GM12891 (cell line): ENCODE results near the gene FAM83E.

Experiments used
- DNase-seq: peaks from one replicate; pipeline ENCODE4 v3.0.0; 2011; ENCODE audit warnings: low spot score; ENCODE audit not compliant: insufficient read length
- FAIRE-seq: peaks from 2 replicates; lab custom pipeline; 2011; peaks lifted over from hg19 to GRCh38; lab: Jason Lieb, UNC
- PAX5 ChIP-seq: IDR thresholded peaks from 2 replicates; pipeline ENCODE4 v1.6.1; 2011; ENCODE audit warnings: low read length, moderate library complexity, mild to moderate bottlenecking; ENCODE audit not compliant: insufficient read depth, severe bottlenecking
- POLR2A ChIP-seq: IDR thresholded peaks from 2 replicates; pipeline ENCODE4 v1.6.1; 2011; ENCODE audit warnings: low read depth, low read length, control low read depth
- POLR2AphosphoS5 ChIP-seq: IDR thresholded peaks from 2 replicates; pipeline ENCODE4 v1.6.1; 2011; ENCODE audit warnings: low read depth, low read length, control low read depth
- POU2F2 ChIP-seq: IDR thresholded peaks from 2 replicates; pipeline ENCODE4 v1.6.1; 2011; ENCODE audit warnings: low read depth, mild to moderate bottlenecking, control low read depth, low read length, moderate library complexity
- SPI1 ChIP-seq: IDR thresholded peaks from 2 replicates; pipeline ENCODE4 v1.6.1; 2011; ENCODE audit warnings: low read depth, low read length, control low read depth
- TAF1 ChIP-seq: IDR thresholded peaks from 2 replicates; pipeline ENCODE4 v1.6.1; 2011; ENCODE audit warnings: low read depth, low read length, control low read depth

The FAM83E gene

GRCh38 chr19:48628486-48629296, 13.8 kb upstream of the FAM83E start:
- FAIRE-seq (no peak), DNase-seq (no peak)
- TF ChIP-seq POLR2A (no peak), POLR2AphosphoS5 (no peak), TAF1 (no peak), SPI1 (no peak), PAX5 (no peak), POU2F2 (no peak)

- TF ChIP-seq POLR2A (no peak), SPI1 (no peak), POLR2AphosphoS5 (no peak), PAX5 (no peak), TAF1 (no peak), POU2F2 (no peak)
- no peak for FAIRE-seq
Measured at GRCh38 chr19:48627865-48628314, 13.0 kb upstream of the FAM83E start.

GRCh38 chr19:48627201-48627864, 12.5 kb upstream of the FAM83E start:
- no peak for DNase-seq
- FAIRE-seq: no peak
- TF ChIP-seq TAF1 (no peak), POU2F2 (no peak), SPI1 (no peak), POLR2A (no peak), PAX5 (no peak), POLR2AphosphoS5 (no peak; the same call in 1 of the 2 replicates)

More at GRCh38 chr19:48627865-48628314, 13.0 kb upstream of the FAM83E start:
- no peak for DNase-seq

GRCh38 chr19:48625891-48626327, 11.0 kb upstream of the FAM83E start:
- FAIRE-seq (no peak), DNase-seq (no peak)
- TF ChIP-seq POLR2A: no peak
- no peak for TF ChIP-seq POLR2AphosphoS5
- no peak for TF ChIP-seq TAF1
- no peak for TF ChIP-seq PAX5
- TF ChIP-seq SPI1: no peak
- TF ChIP-seq POU2F2: no peak

- TF ChIP-seq SPI1 (no peak), POLR2A (no peak), TAF1 (no peak), POLR2AphosphoS5 (no peak), POU2F2 (no peak), PAX5 (no peak)
- FAIRE-seq (no peak), DNase-seq (no peak)
Measured at GRCh38 chr19:48624791-48625723, 10.2 kb upstream of the FAM83E start.

GRCh38 chr19:48624067-48624594, 9.3 kb upstream of the FAM83E start:
- DNase-seq: peak; percentile 98
- TF ChIP-seq POLR2A: peak; percentile 55; the same call in 1 of the 2 replicates
- TF ChIP-seq SPI1: no peak
- TF ChIP-seq POLR2AphosphoS5: peak; percentile 54; the same call in 1 of the 2 replicates
- peak; percentile 99 for FAIRE-seq

GRCh38 chr19:48623556-48624066, 8.7 kb upstream of the FAM83E start:
- TF ChIP-seq SPI1 (no peak), POLR2A (no peak), TAF1 (no peak), PAX5 (no peak)
- FAIRE-seq (peak; percentile 28), DNase-seq (no peak)

GRCh38 chr19:48619692-48620585, 5.1 kb upstream of the FAM83E start:
- no peak for TF ChIP-seq PAX5
- 0 out of 2 replicates have a peak, but pooled peaks have one; percentile 18 for TF ChIP-seq TAF1
- no peak for DNase-seq
- peak; percentile 28 for FAIRE-seq
